Naive thymus-derived CD4-positive, alpha-beta T cell (primary cell): ENCODE results near the gene ITGBL1. TPM values are rescaled to one million over a fixed set of nuclear protein-coding genes. Genes with fewer than 3 reads are reported as not detected.

ENCODE experiments used
- ATAC-seq: fragments of 150-1000 bp; cut with Tn5 transposase; 2 replicates; pipeline ENCODE4 v1.10.0; 2021; ENCODE audit warnings: mild to moderate bottlenecking, moderate library complexity
- CTCF ChIA-PET: fragments of 350-600 bp; sonication (Branson Sonifier 250); formaldehyde crosslinking; loops from one replicate; lab custom pipeline; 2021; ENCODE audit warnings: antibody characterized with exemption; lab: Charles Lee
- POLR2A ChIA-PET: fragments of 350-600 bp; sonication (Branson Sonifier 250); formaldehyde crosslinking; loops from one replicate; lab custom pipeline; 2021; ENCODE audit warnings: antibody characterized with exemption, inconsistent platforms; lab: Charles Lee
- DNase-seq, 9 donors: peaks; one replicate each; pipeline versions ENCODE4 v3.0.0 to v3.0.0-alpha.2; 2020 to 2022; ENCODE audit warnings: mixed read lengths in 1 of 9
- H3K27ac ChIP-seq: one replicate; pipeline ENCODE4 v1.7.0; 2013; ENCODE audit warnings: mild to moderate bottlenecking, low read depth, low read length, moderate library complexity
- H3K27me3 ChIP-seq, 2 donors: one replicate each; pipeline ENCODE4 v1.7.0; 2013; ENCODE audit warnings: low read length in 2 of 2, mild to moderate bottlenecking in 2 of 2, moderate library complexity in 2 of 2; ENCODE audit not compliant: control insufficient read depth in 2 of 2, insufficient read depth in 2 of 2
- H3K36me3 ChIP-seq, 3 experiments: 1 replicate in 2 of 3; 2 replicates in 1 of 3; pipeline ENCODE4 v1.7.0; 2013; ENCODE audit warnings: low read length in 3 of 3, mild to moderate bottlenecking in 3 of 3, moderate library complexity in 1 of 3; ENCODE audit not compliant: insufficient read depth in 3 of 3, control insufficient read depth in 2 of 3
- H3K4me1 ChIP-seq, 2 donors: one replicate each; pipeline ENCODE4 v1.7.0; 2013; ENCODE audit warnings: low read length in 2 of 2, mild to moderate bottlenecking in 2 of 2, moderate library complexity in 1 of 2; ENCODE audit not compliant: control insufficient read depth in 2 of 2, insufficient read depth in 2 of 2
- H3K4me3 ChIP-seq: 2 replicates; pipeline ENCODE4 v1.7.0; 2013; ENCODE audit warnings: mild to moderate bottlenecking, low read length
- H3K9me3 ChIP-seq, 3 experiments: 1 replicate in 2 of 3; 2 replicates in 1 of 3; pipeline ENCODE4 v1.7.0; 2013; ENCODE audit warnings: low read length in 3 of 3; ENCODE audit not compliant: control insufficient read depth in 2 of 3
- H3K27ac Mint-ChIP-seq, 9 donors: one replicate each; pipeline ENCODE4 v1.8.0; 2020 to 2022; ENCODE audit warnings: mixed read lengths in 9 of 9, mild to moderate bottlenecking in 8 of 9, moderate library complexity in 5 of 9, inconsistent platforms in 2 of 9
- H3K27me3 Mint-ChIP-seq, 5 donors: one replicate each; pipeline ENCODE4 v1.8.0; 2021 to 2022; ENCODE audit warnings: mixed read lengths in 5 of 5, mild to moderate bottlenecking in 1 of 5
- H3K36me3 Mint-ChIP-seq, 5 donors: one replicate each; pipeline ENCODE4 v1.8.0; 2020 to 2022; ENCODE audit warnings: mixed read lengths in 5 of 5, mild to moderate bottlenecking in 3 of 5, inconsistent platforms in 1 of 5
- H3K4me1 Mint-ChIP-seq, 7 donors: one replicate each; pipeline ENCODE4 v1.8.0; 2020 to 2022; ENCODE audit warnings: mixed read lengths in 7 of 7, mild to moderate bottlenecking in 3 of 7, inconsistent platforms in 1 of 7
- H3K4me3 Mint-ChIP-seq, 10 donors: one replicate each; pipeline ENCODE4 v1.8.0; 2020 to 2022; ENCODE audit warnings: mild to moderate bottlenecking in 10 of 10, mixed read lengths in 10 of 10, moderate library complexity in 6 of 10, inconsistent platforms in 2 of 10
- H3K9me3 Mint-ChIP-seq, 11 donors: one replicate each; pipeline ENCODE4 v1.8.0; 2020 to 2022; ENCODE audit warnings: mixed read lengths in 11 of 11, mild to moderate bottlenecking in 4 of 11, inconsistent platforms in 1 of 11, moderate library complexity in 1 of 11
- intact Hi-C, 2 donors: fragments of 100-400 bp; cut with micrococcal nuclease; formaldehyde crosslinking; loops; one replicate each; pipeline ENCODE4 v1.15.1; 2023
- polyA plus RNA-seq, 2 donors: library from polyadenylated mRNA; unstranded; fragments of 300-500 nt; fragmentation: Illumina TruSeq; gene quantifications; one replicate each; pipeline ENCODE4 v1.2.3, GENCODE V29; 2021
- total RNA-seq, 6 experiments: library from RNA in 5 of 6; stranded (reverse) in 5 of 6; gene quantifications; 1 replicate in 5 of 6; 2 replicates in 1 of 6; pipeline ENCODE4 v1.2.3 and lab custom pipeline; 2021 to 2026

ITGBL1 gene
- total and polyA plus RNA-seq, 7 experiments from 2014 or later: not detected

- H3K4me1 Mint-ChIP-seq: peaks cover 2 to 12% (median 4%) of the 10 kb centered on the region in 7 donors
Observed at GRCh38 chr13:101515504-101515903, 63.0 kb downstream of the ITGBL1 start.

GRCh38 chr13:101516262-101516661, 63.8 kb downstream of the ITGBL1 start:
- Histone ChIP-seq H3K27me3 (no peaks in the 10 kb centered on the region), H3K4me1 (peaks cover 4 to 12% of the 10 kb centered on the region in 2 donors), H3K36me3 (no peaks in the 10 kb centered on the region), H3K9me3 (no peaks in the 10 kb centered on the region), H3K27ac (no peak overlapping the region), H3K4me3 (no peak overlapping the region)
- intact Hi-C loops: loop anchor here (10.0 kb wide), 3 partner anchors 109 to 409 kb away; no protein-coding TSS in a partner anchor
- H3K27ac Mint-ChIP-seq: no peak overlapping the region
- peaks cover 0 to 2% (median 0%) of the 10 kb centered on the region in 11 donors for H3K9me3 Mint-ChIP-seq
- ATAC-seq (no peak), DNase-seq (no peak)
- H3K4me1 Mint-ChIP-seq: peaks cover 9 to 20% (median 12%) of the 10 kb centered on the region in 7 donors
- H3K36me3 Mint-ChIP-seq: no peaks in the 10 kb centered on the region
- POLR2A ChIA-PET: no interaction called here
- CTCF ChIA-PET: interaction anchor here (0.6 kb wide), 1 partner anchor 21 kb away, joined by 3 read pairs; no protein-coding TSS in a partner anchor
- H3K4me3 Mint-ChIP-seq: no peak overlapping the region
- H3K27me3 Mint-ChIP-seq: peaks cover 0 to 17% (median 3%) of the 10 kb centered on the region in 5 donors

More at GRCh38 chr13:101515504-101515903, 63.0 kb downstream of the ITGBL1 start:
- POLR2A ChIA-PET: no interaction called here
- peaks cover 0 to 5% of the 10 kb centered on the region in 2 donors for H3K4me1 ChIP-seq
- no peaks in the 10 kb centered on the region for H3K9me3 ChIP-seq
- H3K27ac ChIP-seq: no peak overlapping the region
- Mint-ChIP-seq H3K9me3 (peaks cover 0 to 2% (median 0%) of the 10 kb centered on the region in 11 donors), H3K4me3 (no peak overlapping the region), H3K27me3 (peaks cover 0 to 17% (median 3%) of the 10 kb centered on the region in 5 donors), H3K27ac (no peak overlapping the region), H3K36me3 (no peaks in the 10 kb centered on the region)
- no peak for DNase-seq
- no peak for ATAC-seq
- H3K36me3 ChIP-seq: no peaks in the 10 kb centered on the region
- intact Hi-C loops: loop anchor here (2.0 to 10.0 kb wide), 4 partner anchors 109 to 409 kb away; no protein-coding TSS in a partner anchor
- CTCF ChIA-PET: no interaction called here
- no peak overlapping the region for H3K4me3 ChIP-seq
- H3K27me3 ChIP-seq: no peaks in the 10 kb centered on the region

GRCh38 chr13:101520672-101521071, 68.2 kb downstream of the ITGBL1 start:
- peaks cover 0 to 2% (median 0%) of the 10 kb centered on the region in 11 donors for H3K9me3 Mint-ChIP-seq
- CTCF ChIA-PET: interaction anchor here (1.6 kb wide), 1 partner anchor 236 kb away, joined by 4 read pairs; no protein-coding TSS in a partner anchor

GRCh38 chr13:101521371-101521770, 68.9 kb downstream of the ITGBL1 start:
- intact Hi-C loops: no loop called here
- ChIA-PET CTCF (interaction anchor here (1.6 kb wide), 1 partner anchor 236 kb away, joined by 4 read pairs; no protein-coding TSS in a partner anchor), POLR2A (no interaction called here)
- Histone ChIP-seq H3K27ac (no peak overlapping the region), H3K36me3 (no peaks in the 10 kb centered on the region), H3K4me3 (no peak overlapping the region), H3K9me3 (no peaks in the 10 kb centered on the region), H3K27me3 (no peaks in the 10 kb centered on the region), H3K4me1 (peaks cover 8 to 18% of the 10 kb centered on the region in 2 donors)
- DNase-seq (no peak), ATAC-seq (no peak)
- Mint-ChIP-seq H3K36me3 (no peaks in the 10 kb centered on the region), H3K4me3 (no peak overlapping the region), H3K4me1 (peaks cover 10 to 22% (median 15%) of the 10 kb centered on the region in 7 donors), H3K27me3 (peaks cover 0 to 19% (median 0%) of the 10 kb centered on the region in 5 donors), H3K27ac (no peak overlapping the region), H3K9me3 (peaks cover 0 to 2% (median 0%) of the 10 kb centered on the region in 11 donors)

More at GRCh38 chr13:101520672-101521071, 68.2 kb downstream of the ITGBL1 start:
- peaks cover 8 to 18% of the 10 kb centered on the region in 2 donors for H3K4me1 ChIP-seq
- intact Hi-C loops: no loop called here
- DNase-seq: peak in 2 of 9 donors; percentile 6 to 7
- no peaks in the 10 kb centered on the region for H3K27me3 ChIP-seq
- H3K9me3 ChIP-seq: no peaks in the 10 kb centered on the region
- POLR2A ChIA-PET: no interaction called here
- no peak overlapping the region for H3K4me3 ChIP-seq
- H3K27me3 Mint-ChIP-seq: peaks cover 0 to 24% (median 0%) of the 10 kb centered on the region in 5 donors
- peak overlapping the region in 2 of 10 donors; percentile 12 to 24 for H3K4me3 Mint-ChIP-seq
- H3K27ac ChIP-seq: no peak overlapping the region
- ATAC-seq: peak; percentile 69
- peaks cover 10 to 22% (median 15%) of the 10 kb centered on the region in 7 donors for H3K4me1 Mint-ChIP-seq
- H3K36me3 ChIP-seq: no peaks in the 10 kb centered on the region
- no peaks in the 10 kb centered on the region for H3K36me3 Mint-ChIP-seq
- no peak overlapping the region for H3K27ac Mint-ChIP-seq

GRCh38 chr13:101522607-101523006, 70.1 kb downstream of the ITGBL1 start:
- Mint-ChIP-seq H3K36me3 (no peaks in the 10 kb centered on the region), H3K4me1 (peaks cover 10 to 22% (median 15%) of the 10 kb centered on the region in 7 donors), H3K4me3 (no peak overlapping the region), H3K27me3 (peaks cover 0 to 12% (median 0%) of the 10 kb centered on the region in 5 donors), H3K9me3 (peaks cover 0 to 2% (median 0%) of the 10 kb centered on the region in 11 donors), H3K27ac (no peak overlapping the region)
- intact Hi-C loops: no loop called here
- no peak for ATAC-seq
- Histone ChIP-seq H3K27me3 (no peaks in the 10 kb centered on the region), H3K9me3 (no peaks in the 10 kb centered on the region), H3K36me3 (no peaks in the 10 kb centered on the region), H3K27ac (no peak overlapping the region), H3K4me1 (peaks cover 8 to 18% of the 10 kb centered on the region in 2 donors), H3K4me3 (no peak overlapping the region)
- POLR2A ChIA-PET: no interaction called here
- no peak for DNase-seq
- CTCF ChIA-PET: no interaction called here

- Mint-ChIP-seq H3K9me3 (peaks cover 0 to 2% (median 0%) of the 10 kb centered on the region in 11 donors), H3K4me3 (no peak overlapping the region), H3K36me3 (no peaks in the 10 kb centered on the region), H3K4me1 (peaks cover 10 to 22% (median 15%) of the 10 kb centered on the region in 7 donors), H3K27me3 (peaks cover 0 to 11% (median 0%) of the 10 kb centered on the region in 5 donors), H3K27ac (no peak overlapping the region)
- Histone ChIP-seq H3K27me3 (no peaks in the 10 kb centered on the region), H3K27ac (no peak overlapping the region), H3K36me3 (no peaks in the 10 kb centered on the region), H3K4me3 (no peak overlapping the region), H3K9me3 (no peaks in the 10 kb centered on the region), H3K4me1 (peaks cover 8 to 18% of the 10 kb centered on the region in 2 donors)
- ATAC-seq: no peak
- POLR2A ChIA-PET: no interaction called here
- intact Hi-C loops: no loop called here
- CTCF ChIA-PET: no interaction called here
- DNase-seq: no peak
Observed at GRCh38 chr13:101523154-101524131, 71.0 kb downstream of the ITGBL1 start.
